GM23338 (cell line): Measurements from ENCODE around the gene AASDHPPT. TPM values are rescaled to one million over a fixed set of nuclear protein-coding genes. Genes with fewer than 3 reads are reported as not detected.
A peak's percentile ranks its signal among the peaks of the same experiment; 100 is the strongest.

Source experiments
- ATAC-seq: fragments of 200-7000 bp; cut with Tn5 transposase; 3 replicates; pipeline ENCODE4 v1.9.1; 2020
- DNase-seq: peaks from one replicate; pipeline ENCODE4 v3.0.0-alpha.2; 2015; ENCODE audit warnings: low spot score
- H2AFZ ChIP-seq: fragments of 200-600 bp; sonication (generic); 2 replicates; pipeline ENCODE4 v1.8.0; 2016; ENCODE audit warnings: antibody characterized with exemption, mild to moderate bottlenecking, moderate library complexity
- H3F3A ChIP-seq: fragments of 200-600 bp; sonication (generic); replicated peaks from 2 replicates; pipeline ENCODE4 v1.8.0; 2017; ENCODE audit warnings: antibody characterized with exemption, mixed run types, low read depth
- H3K27ac ChIP-seq: fragments of 200-600 bp; sonication (generic); 2 replicates; pipeline ENCODE4 v1.6.1; 2016; ENCODE audit warnings: low read depth
- H3K27me3 ChIP-seq: fragments of 200-600 bp; sonication (generic); 2 replicates; pipeline ENCODE4 v1.8.0; 2016; ENCODE audit warnings: mild to moderate bottlenecking, mixed run types, moderate library complexity; ENCODE audit not compliant: insufficient read depth
- H3K36me3 ChIP-seq: fragments of 200-600 bp; sonication (generic); 2 replicates; pipeline ENCODE4 v1.8.0; 2016; ENCODE audit warnings: mild to moderate bottlenecking; ENCODE audit not compliant: insufficient read depth
- H3K4me1 ChIP-seq: fragments of 200-600 bp; sonication (generic); 2 replicates; pipeline ENCODE4 v1.8.0; 2016; ENCODE audit warnings: mild to moderate bottlenecking, moderate library complexity; ENCODE audit not compliant: insufficient read depth
- H3K4me2 ChIP-seq: fragments of 200-600 bp; sonication (generic); 2 replicates; pipeline ENCODE4 v1.7.1; 2017; ENCODE audit warnings: mixed run types
- H3K4me3 ChIP-seq: fragments of 200-600 bp; sonication (generic); 2 replicates; pipeline ENCODE4 v1.6.1; 2016; ENCODE audit warnings: mixed run types
- H3K79me2 ChIP-seq: fragments of 200-600 bp; sonication (generic); replicated peaks from 2 replicates; pipeline ENCODE4 v1.8.0; 2017; ENCODE audit warnings: mild to moderate bottlenecking; ENCODE audit not compliant: insufficient read depth
- H3K9me2 ChIP-seq: fragments of 200-600 bp; sonication (generic); 2 replicates; pipeline ENCODE4 v1.8.0; 2017; ENCODE audit not compliant: insufficient read depth
- H4K20me1 ChIP-seq: fragments of 200-600 bp; sonication (generic); replicated peaks from 2 replicates; pipeline ENCODE4 v1.8.0; 2017; ENCODE audit warnings: mild to moderate bottlenecking; ENCODE audit not compliant: insufficient read depth
- H3K27ac Mint-ChIP-seq: 2 replicates; pipeline ENCODE4 v1.8.0; 2020; ENCODE audit warnings: inconsistent platforms, mild to moderate bottlenecking, moderate library complexity, mixed read lengths
- H3K27me3 Mint-ChIP-seq: 3 replicates; pipeline ENCODE4 v1.8.0; 2022; ENCODE audit warnings: low read depth, mild to moderate bottlenecking, moderate library complexity, mixed read lengths, inconsistent platforms; ENCODE audit not compliant: insufficient read depth, poor library complexity
- H3K36me3 Mint-ChIP-seq: 3 replicates; pipeline ENCODE4 v1.8.0; 2021; ENCODE audit warnings: low read depth, mild to moderate bottlenecking, inconsistent platforms, moderate library complexity, mixed read lengths
- H3K4me1 Mint-ChIP-seq: 3 replicates; pipeline ENCODE4 v1.8.0; 2020; ENCODE audit warnings: mild to moderate bottlenecking, inconsistent platforms, mixed read lengths
- H3K4me3 Mint-ChIP-seq: 3 replicates; pipeline ENCODE4 v1.8.0; 2021; ENCODE audit warnings: moderate library complexity, mild to moderate bottlenecking, inconsistent platforms, mixed read lengths
- H3K9me3 Mint-ChIP-seq: 3 replicates; pipeline ENCODE4 v1.8.0; 2020; ENCODE audit warnings: moderate library complexity, mild to moderate bottlenecking, inconsistent platforms, mixed read lengths
- CTCF ChIP-seq, 2 experiments: fragments of 200-600 bp in 1 of 2; sonication (generic) in 1 of 2; conservative IDR thresholded peaks; 2 replicates each; pipeline versions ENCODE4 v1.5.1 to v1.6.1; 2016 to 2017; ENCODE audit warnings: antibody characterized with exemption in 2 of 2, low read depth in 2 of 2, mild to moderate bottlenecking in 2 of 2, moderate library complexity in 1 of 2
- REST ChIP-seq: IDR thresholded peaks from one replicate; pipeline ENCODE4 v1.6.1; 2018; ENCODE audit warnings: antibody characterized with exemption; ENCODE audit not compliant: unreplicated experiment
- ZNF331 ChIP-seq: fragments of 250-450 bp; sonication (Bioruptor Pico); IDR thresholded peaks from 2 replicates; pipeline ENCODE4 v1.5.0; 2020; ENCODE audit warnings: low read depth, mild to moderate bottlenecking, moderate library complexity
- ZNF462 ChIP-seq: fragments of 250-450 bp; sonication (Bioruptor Pico); IDR thresholded peaks from 2 replicates; pipeline ENCODE4 v1.5.0; 2020; ENCODE audit warnings: mild to moderate bottlenecking, moderate library complexity
- polyA plus RNA-seq: library from polyadenylated mRNA; unstranded; fragments of >200 nt; fragmentation: Nextera tagmentation; extraction: Ambion mirVana; gene quantifications from 2 replicates; pipeline ENCODE4 v1.2.1, GENCODE V29; 2016
- total RNA-seq: library from RNA; depleted of rRNA; stranded (reverse); fragments of >200 nt; shearing (Covaris generic); gene quantifications from 2 replicates; pipeline ENCODE4 v1.2.3, GENCODE V29; 2014

AASDHPPT gene
- total and polyA plus RNA-seq, 2 experiments from 2014 or later = 49.0 to 62.3 TPM

GRCh38 chr11:106086850-106087249, 9.4 kb downstream of the AASDHPPT start (continued):
- no peak for TF ChIP-seq ZNF462 (CRISPR knock-in tag)
- no peak for TF ChIP-seq REST
- TF ChIP-seq ZNF331 (CRISPR knock-in tag) = no peak

- Mint-ChIP-seq H3K9me3 (no peaks in the 10 kb centered on the region), H3K4me1 (peaks cover 15% of the 10 kb centered on the region), H3K27me3 (no peaks in the 10 kb centered on the region), H3K36me3 (peaks cover 65% of the 10 kb centered on the region), H3K4me3 (no peak overlapping the region), H3K27ac (no peak overlapping the region)
- DNase-seq (peak; percentile 63), ATAC-seq (no peak; the same call in 2 of the 3 replicates)
- Histone ChIP-seq H3K4me1 (no peaks in the 10 kb centered on the region; the same call in 1 of the 2 replicates), H3K9me2 (no peaks in the 10 kb centered on the region), H3K36me3 (peaks cover 13% of the 10 kb centered on the region; the same call in 1 of the 2 replicates), H3K27ac (no peak overlapping the region), H3K27me3 (no peaks in the 10 kb centered on the region), H2AFZ (no peak overlapping the region), H3K79me2 (peaks cover 86% of the 10 kb centered on the region), H4K20me1 (peaks cover 14% of the 10 kb centered on the region; the same call in 1 of the 2 replicates), H3F3A (no peaks in the 10 kb centered on the region), H3K4me3 (no peak overlapping the region), H3K4me2 (no peak overlapping the region)
- TF ChIP-seq CTCF (conservative IDR thresholded peaks at IDR 0.05; ENCODE audit: low read depth in 2 of 2) = peak; percentile 85 to 99
- no peak for TF ChIP-seq ZNF331 (CRISPR knock-in tag)
Observed at GRCh38 chr11:106087815-106088435, 10.5 kb downstream of the AASDHPPT start.
